Skin epidermis (tissue), 12 donors: ENCODE data around the gene PLEKHN1.

ENCODE experiments used
- H3K27ac ChIP-seq, 21 experiments: fragments of 200-600 bp; sonication (generic) in 11 of 21; one replicate each; pipeline ENCODE4 v1.5.0; 2020; ENCODE audit warnings: mild to moderate bottlenecking in 3 of 21, inconsistent platforms in 2 of 21, moderate library complexity in 2 of 21
- H3K4me3 ChIP-seq, 7 experiments: fragments of 200-600 bp; sonication (generic) in 2 of 7; one replicate each; pipeline ENCODE4 v1.5.0; 2020; ENCODE audit warnings: inconsistent platforms in 2 of 7, mild to moderate bottlenecking in 2 of 7, moderate library complexity in 1 of 7

PLEKHN1 gene

GRCh38 chr1:956636-957035 is 9.6 kb upstream of the PLEKHN1 start:
- no peak overlapping the region for H3K27ac ChIP-seq
- H3K4me3 ChIP-seq: no peak overlapping the region

- Histone ChIP-seq H3K4me3 (peak within 1 kb of the TSS; percentile 80 to 99 (median 91)), H3K27ac (peak within 1 kb of the TSS; percentile 10 to 92 (median 80))
Observed at GRCh38 chr1:958823-959730, 7.2 kb upstream of the PLEKHN1 start, which contains the start of gene NOC2L. TSS of gene NOC2L (minus strand) at chr1:959256. CDS start at chr1:959240, 16 bp downstream.

GRCh38 chr1:959731-960362 is 6.4 kb upstream of the PLEKHN1 start:
- Histone ChIP-seq H3K4me3 (peak overlapping the region; percentile 80 to 99 (median 91)), H3K27ac (peak overlapping the region in 11 of 21 experiments; percentile 13 to 78 (median 37))

- peak within 1 kb of the TSS in 13 of 21 experiments; percentile 9 to 78 (median 37) for H3K27ac ChIP-seq
- H3K4me3 ChIP-seq: peak within 1 kb of the TSS; percentile 80 to 99 (median 91)
Observed at GRCh38 chr1:960363-961131, 5.7 kb upstream of the PLEKHN1 start, which contains the start of gene KLHL17. TSS of gene KLHL17 (plus strand) at chr1:960584. CDS start at chr1:960694, 110 bp downstream.

DNA sequence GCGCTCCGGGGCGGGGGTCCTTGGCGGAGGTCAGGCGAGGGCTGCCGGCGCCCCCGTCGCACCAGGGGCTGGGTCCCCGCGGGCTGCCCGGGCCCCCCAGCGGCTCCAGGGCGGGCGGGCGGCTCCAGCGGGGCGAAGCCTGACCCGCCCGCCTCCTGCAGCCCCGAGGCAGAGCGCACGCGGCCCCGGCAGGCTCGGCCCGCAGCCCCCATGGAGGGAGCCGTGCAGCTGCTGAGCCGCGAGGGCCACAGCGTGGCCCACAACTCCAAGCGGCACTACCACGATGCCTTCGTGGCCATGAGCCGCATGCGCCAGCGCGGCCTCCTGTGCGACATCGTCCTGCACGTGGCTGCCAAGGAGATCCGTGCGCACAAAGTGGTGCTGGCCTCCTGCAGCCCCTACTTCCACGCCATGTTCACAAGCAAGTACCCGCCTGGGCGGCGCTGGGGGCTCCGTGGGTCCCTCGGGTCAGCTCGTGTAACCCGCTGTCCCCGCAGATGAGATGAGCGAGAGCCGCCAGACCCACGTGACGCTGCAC is 5.1 kb upstream of the PLEKHN1 start:
- Histone ChIP-seq H3K4me3 (peak overlapping the region; percentile 52 to 99 (median 91)), H3K27ac (peak overlapping the region in 7 of 21 experiments; percentile 34 to 74 (median 45))

GRCh38 chr1:962381-963300 is 3.6 kb upstream of the PLEKHN1 start:
- no peak overlapping the region for H3K27ac ChIP-seq

DNA sequence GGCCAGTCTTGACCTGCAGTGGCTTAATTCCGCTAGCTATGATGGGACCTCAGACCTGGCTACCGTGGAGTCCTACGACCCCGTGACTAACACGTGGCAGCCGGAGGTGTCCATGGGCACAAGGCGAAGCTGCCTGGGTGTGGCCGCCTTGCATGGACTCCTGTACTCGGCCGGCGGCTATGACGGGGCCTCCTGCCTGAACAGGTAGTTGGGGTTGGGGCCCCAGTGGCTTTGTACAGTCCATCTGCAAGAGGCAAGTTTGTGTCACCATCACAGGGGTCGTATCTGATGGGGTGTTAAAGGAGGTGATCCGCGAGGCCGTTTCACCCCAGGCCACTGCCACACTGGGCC is 3.0 kb upstream of the PLEKHN1 start:
- Histone ChIP-seq H3K4me3 (no peak overlapping the region), H3K27ac (no peak overlapping the region)

More at GRCh38 chr1:962381-963300, 3.6 kb upstream of the PLEKHN1 start:
- H3K4me3 ChIP-seq: no peak overlapping the region

DNA sequence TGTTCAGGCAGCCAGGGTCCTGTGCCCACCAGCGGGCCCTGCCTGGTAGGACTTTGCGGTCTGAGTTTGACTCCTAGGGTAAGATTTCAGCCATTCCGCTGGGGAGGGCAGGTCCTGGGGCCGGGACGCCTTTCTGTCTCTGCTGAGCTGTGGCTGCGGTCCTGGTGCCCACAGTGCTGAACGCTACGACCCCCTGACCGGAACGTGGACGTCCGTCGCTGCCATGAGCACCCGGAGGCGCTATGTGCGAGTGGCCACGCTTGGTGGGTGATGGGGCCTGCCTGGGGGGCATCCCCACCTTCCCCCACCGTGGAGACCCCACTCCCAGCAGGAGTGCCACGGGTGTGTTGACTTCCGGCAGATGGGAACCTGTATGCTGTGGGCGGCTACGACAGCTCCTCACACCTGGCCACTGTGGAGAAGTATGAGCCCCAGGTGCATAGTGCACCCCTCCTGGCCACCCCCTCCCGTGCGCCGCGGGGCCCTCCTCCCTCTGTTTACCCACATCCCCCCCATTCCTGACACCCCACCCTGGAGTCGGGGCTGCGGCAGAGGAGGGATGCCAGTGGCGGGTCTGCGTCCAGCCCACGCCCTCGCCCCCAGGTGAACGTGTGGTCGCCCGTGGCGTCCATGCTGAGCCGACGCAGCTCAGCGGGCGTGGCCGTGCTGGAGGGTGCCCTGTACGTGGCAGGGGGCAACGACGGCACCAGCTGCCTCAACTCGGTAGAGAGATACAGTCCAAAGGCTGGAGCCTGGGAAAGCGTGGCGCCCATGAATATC is 2.3 kb upstream of the PLEKHN1 start:
- no peak overlapping the region for H3K4me3 ChIP-seq
- no peak overlapping the region for H3K27ac ChIP-seq

GRCh38 chr1:964691-965525 is 1.4 kb upstream of the PLEKHN1 start:
- Histone ChIP-seq H3K27ac (no peak overlapping the region), H3K4me3 (no peak overlapping the region)

DNA sequence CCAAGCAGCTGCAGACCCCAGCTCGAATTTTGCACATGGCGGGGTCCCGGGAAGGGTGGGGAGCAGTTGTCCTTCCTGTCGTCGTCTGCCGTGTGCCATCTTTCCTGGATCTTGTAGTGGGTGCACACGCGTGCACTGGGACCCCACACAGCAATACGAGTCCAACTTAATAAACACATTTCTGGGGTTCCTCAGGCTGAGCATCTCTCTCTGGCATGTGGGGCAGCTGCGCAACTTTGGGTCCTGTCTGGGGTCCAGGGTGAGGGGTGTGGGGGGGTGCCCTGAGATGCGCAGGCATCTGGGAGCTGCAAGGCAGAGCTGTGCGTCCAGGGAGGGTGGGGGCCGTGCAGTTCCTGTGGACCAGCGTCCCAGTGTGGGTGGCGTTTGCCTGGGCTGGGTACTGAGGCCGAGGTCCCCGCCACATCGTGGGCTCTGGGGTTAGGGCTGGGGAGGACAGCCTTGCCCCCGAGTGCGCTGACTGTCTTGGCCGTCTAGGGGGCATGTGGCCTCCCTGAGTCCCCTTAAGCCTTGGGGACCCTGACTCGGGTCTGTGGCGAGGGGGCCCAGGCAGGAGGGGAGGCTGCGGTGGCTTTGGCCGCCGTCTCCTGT is 652 bp upstream of the PLEKHN1 start:
- peak overlapping the region in 19 of 21 experiments; percentile 79 to 98 (median 89) for H3K27ac ChIP-seq

GRCh38 chr1:966704-967300 is 520 bp downstream of the PLEKHN1 start:
- Histone ChIP-seq H3K4me3 (peak overlapping the region; percentile 48 to 76 (median 61)), H3K27ac (peak overlapping the region; percentile 42 to 98 (median 89))

More for the DNA sequence above, 652 bp upstream of the PLEKHN1 start:
- peak overlapping the region; percentile 48 to 76 (median 61) for H3K4me3 ChIP-seq

- peak overlapping the region; percentile 48 to 76 (median 61) for H3K4me3 ChIP-seq
- H3K27ac ChIP-seq: peak overlapping the region in 17 of 21 experiments; percentile 0 to 98 (median 89)
Observed at GRCh38 chr1:967466-968343, 1.4 kb downstream of the PLEKHN1 start.

DNA sequence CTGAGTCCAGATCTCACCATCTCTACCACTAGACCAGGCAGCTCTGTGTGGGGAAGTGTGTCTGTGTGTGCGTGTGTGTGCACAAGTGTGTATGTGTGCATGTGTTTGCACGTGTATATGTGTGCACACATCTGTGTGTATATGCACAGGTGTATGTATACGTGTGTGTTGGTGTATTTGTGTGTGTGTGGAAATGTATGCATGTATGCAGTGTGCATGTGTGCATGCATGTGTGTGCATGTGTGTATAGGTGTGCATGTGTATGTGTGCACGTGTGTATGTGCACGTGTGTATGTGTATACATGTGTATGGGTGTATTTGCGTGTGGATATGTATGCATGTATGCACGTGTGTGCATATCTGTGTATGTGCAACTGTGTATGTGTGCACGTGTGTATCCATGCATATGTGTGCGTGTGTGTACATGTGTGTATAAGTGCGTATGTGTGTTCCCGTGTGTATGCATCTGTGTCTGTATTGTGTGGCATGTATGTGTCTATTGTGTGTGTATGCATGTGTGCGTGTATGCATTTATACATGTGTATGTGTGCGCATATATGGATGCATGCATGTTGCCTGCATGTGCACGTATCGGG is 3.1 kb downstream of the PLEKHN1 start:
- Histone ChIP-seq H3K4me3 (no peak overlapping the region), H3K27ac (no peak overlapping the region)

GRCh38 chr1:970242-970972 is 4.1 kb downstream of the PLEKHN1 start:
- peak overlapping the region in 2 of 21 experiments; percentile 5 to 12 for H3K27ac ChIP-seq

More at GRCh38 chr1:970242-970972, 4.1 kb downstream of the PLEKHN1 start:
- H3K4me3 ChIP-seq: peak overlapping the region in 1 of 7 experiments; percentile 7
